Thoracic aorta (tissue), 2 donors: Measurements from ENCODE around the gene PCDH15. TPM values are rescaled to one million over a fixed set of nuclear protein-coding genes. Genes with fewer than 3 reads are reported as not detected.
"Not testable (repeated sequence)": the region's sequence is repeated elsewhere in the genome, so short reads cannot be mapped to it uniquely, and the experiment has no call there.

ENCODE experiments used
- ATAC-seq: fragments of 150-250 bp; one replicate; pipeline ENCODE4 v1.8.0; 2017; ENCODE audit warnings: low read depth; ENCODE audit not compliant: insufficient number of reproducible peaks, low FRiP score
- DNase-seq: peaks from one replicate; pipeline ENCODE4 v3.0.0-alpha.2; 2020; ENCODE audit warnings: low spot score
- H3K27ac ChIP-seq, 2 donors: fragments of 200-600 bp; sonication (generic); 1 replicate in 1 of 2; 2 replicates in 1 of 2; pipeline ENCODE4 v1.5.1; 2016; ENCODE audit warnings: mild to moderate bottlenecking in 2 of 2, moderate library complexity in 2 of 2
- H3K27me3 ChIP-seq: fragments of 200-600 bp; sonication (generic); replicated peaks from 2 replicates; pipeline ENCODE4 v1.6.0; 2016; ENCODE audit warnings: mild to moderate bottlenecking; ENCODE audit not compliant: insufficient read depth
- H3K36me3 ChIP-seq: fragments of 200-600 bp; sonication (generic); one replicate; pipeline ENCODE4 v1.5.1; 2016
- H3K4me1 ChIP-seq, 2 donors: fragments of 200-600 bp; sonication (generic); 1 replicate in 1 of 2; 2 replicates in 1 of 2; pipeline versions ENCODE4 v1.5.1 to v1.6.0; 2016; ENCODE audit warnings: low read depth in 2 of 2, mild to moderate bottlenecking in 1 of 2; ENCODE audit not compliant: control insufficient read depth in 1 of 2
- H3K4me3 ChIP-seq: fragments of 200-600 bp; sonication (generic); 2 replicates; pipeline ENCODE4 v1.5.1; 2016; ENCODE audit warnings: mild to moderate bottlenecking
- H3K9me3 ChIP-seq: fragments of 200-600 bp; sonication (generic); 2 replicates; pipeline ENCODE4 v1.5.1; 2016
- CTCF ChIP-seq: fragments of 200-600 bp; sonication (generic); IDR thresholded peaks from one replicate; pipeline ENCODE4 v1.5.1; 2019; ENCODE audit warnings: antibody characterized with exemption
- total RNA-seq, 2 donors: library from RNA; depleted of rRNA; stranded (reverse); fragments of >200 nt; gene quantifications; one replicate each; pipeline versions ENCODE4 v1.1.0 to v1.2.3, GENCODE V29; 2016

PCDH15 gene
- total RNA-seq, 2 donors from 2014 or later = 0.49 to 0.95 TPM

GRCh38 chr10:54525816-54526215 lies 275.2 kb downstream of the PCDH15 start:
- no peak for TF ChIP-seq CTCF
- H3K4me3 ChIP-seq = no peak overlapping the region
- H3K9me3 ChIP-seq = no peaks in the 10 kb centered on the region
- no peaks in the 10 kb centered on the region for H3K4me1 ChIP-seq
- H3K27me3 ChIP-seq = no peaks in the 10 kb centered on the region
- no peak for ATAC-seq
- H3K27ac ChIP-seq = no peak overlapping the region
- H3K36me3 ChIP-seq = no peaks in the 10 kb centered on the region
- no peak for DNase-seq

GRCh38 chr10:54515244-54515643 lies 285.8 kb downstream of the PCDH15 start:
- DNase-seq, H3K4me3 ChIP-seq, ATAC-seq, H3K36me3 ChIP-seq, H3K4me1 ChIP-seq, H3K27ac ChIP-seq, H3K27me3 ChIP-seq, H3K9me3 ChIP-seq: not testable (repeated sequence)

- no peaks in the 10 kb centered on the region for H3K9me3 ChIP-seq
- TF ChIP-seq CTCF = no peak
- no peaks in the 10 kb centered on the region for H3K36me3 ChIP-seq
- no peak for DNase-seq
- H3K4me1 ChIP-seq = no peaks in the 10 kb centered on the region
- no peaks in the 10 kb centered on the region for H3K27me3 ChIP-seq
- no peak overlapping the region for H3K4me3 ChIP-seq
- H3K27ac ChIP-seq = no peak overlapping the region
- ATAC-seq = no peak
Observed at GRCh38 chr10:54503863-54504262, 297.2 kb downstream of the PCDH15 start.

- no peaks in the 10 kb centered on the region for H3K27me3 ChIP-seq
- no peaks in the 10 kb centered on the region for H3K9me3 ChIP-seq
- no peak overlapping the region for H3K4me3 ChIP-seq
- ATAC-seq (no peak), DNase-seq (no peak)
- no peaks in the 10 kb centered on the region for H3K36me3 ChIP-seq
- no peak overlapping the region for H3K27ac ChIP-seq
- H3K4me1 ChIP-seq = no peaks in the 10 kb centered on the region
- no peak for TF ChIP-seq CTCF
Observed at GRCh38 chr10:54501929-54502328, 299.1 kb downstream of the PCDH15 start.

- no peaks in the 10 kb centered on the region for H3K4me1 ChIP-seq
- ATAC-seq = no peak
Observed at GRCh38 chr10:54496852-54497251, 304.2 kb downstream of the PCDH15 start.

More at GRCh38 chr10:54496852-54497251, 304.2 kb downstream of the PCDH15 start:
- H3K27ac ChIP-seq = no peak overlapping the region
- no peak for TF ChIP-seq CTCF
- no peaks in the 10 kb centered on the region for H3K9me3 ChIP-seq
- H3K36me3 ChIP-seq = no peaks in the 10 kb centered on the region
- H3K27me3 ChIP-seq = no peaks in the 10 kb centered on the region
- H3K4me3 ChIP-seq = no peak overlapping the region
- DNase-seq = no peak
